ENCODE measurements around the gene SASH1.

SASH1 gene

GRCh38 chr6:148517470-148517869 is 174.8 kb downstream of the SASH1 start:
- H3K4me3 ChIP-seq (replicated peaks in 1 of 2; ENCODE audit: low read depth in 2 of 2, low read length in 2 of 2) = no peak overlapping the region
- no peak for DNase-seq (ENCODE audit: low read depth in 2 of 2)
- TF ChIP-seq CTCF (IDR thresholded peaks at IDR 0.05; ENCODE audit: low read depth, low read length) = no peak

GRCh38 chr6:148518511-148519156 is 176.0 kb downstream of the SASH1 start:
- H3K4me3 ChIP-seq (replicated peaks in 1 of 2; ENCODE audit: low read depth in 2 of 2, low read length in 2 of 2) = no peak overlapping the region
- TF ChIP-seq CTCF (IDR thresholded peaks at IDR 0.05; ENCODE audit: low read depth, low read length) = no peak
- no peak for DNase-seq (ENCODE audit: low read depth in 2 of 2)

GRCh38 chr6:148520109-148520841 is 177.6 kb downstream of the SASH1 start:
- TF ChIP-seq CTCF (IDR thresholded peaks at IDR 0.05; ENCODE audit: low read depth, low read length) = no peak
- DNase-seq (ENCODE audit: low read depth in 2 of 2) = no peak
- no peak overlapping the region for H3K4me3 ChIP-seq (replicated peaks in 1 of 2; ENCODE audit: low read depth in 2 of 2, low read length in 2 of 2)

- no peak for TF ChIP-seq CTCF (IDR thresholded peaks at IDR 0.05; ENCODE audit: low read depth, low read length)
- DNase-seq (ENCODE audit: low read depth in 2 of 2) = peak in 1 of 2 donors; percentile 63
- H3K4me3 ChIP-seq (replicated peaks in 1 of 2; ENCODE audit: low read depth in 2 of 2, low read length in 2 of 2) = no peak overlapping the region
Measured at GRCh38 chr6:148521158-148521557, 178.5 kb downstream of the SASH1 start.

GRCh38 chr6:148521586-148521985 is 178.9 kb downstream of the SASH1 start:
- H3K4me3 ChIP-seq (replicated peaks in 1 of 2; ENCODE audit: low read depth in 2 of 2, low read length in 2 of 2) = no peak overlapping the region
- TF ChIP-seq CTCF (IDR thresholded peaks at IDR 0.05; ENCODE audit: low read depth, low read length) = no peak
- peak; percentile 57 to 84 for DNase-seq (ENCODE audit: low read depth in 2 of 2)

GRCh38 chr6:148523048-148523447 is 180.4 kb downstream of the SASH1 start:
- no peak overlapping the region for H3K4me3 ChIP-seq (replicated peaks in 1 of 2; ENCODE audit: low read depth in 2 of 2, low read length in 2 of 2)
- no peak for TF ChIP-seq CTCF (IDR thresholded peaks at IDR 0.05; ENCODE audit: low read depth, low read length)
- DNase-seq (ENCODE audit: low read depth in 2 of 2) = peak; percentile 68 to 95
